ENCODE results near the gene SLCO3A1. TPM values are rescaled to one million over a fixed set of nuclear protein-coding genes. Genes with fewer than 3 reads are reported as not detected.
A peak's percentile ranks its signal among the peaks of the same experiment; 100 is the strongest.

Gene SLCO3A1
- total and polyA plus RNA-seq, 2 of the 8 experiments (the other 6 are each of a cell fraction or from before 2014, with no cell fraction given) = 15.1 to 20.4 TPM

DNA sequence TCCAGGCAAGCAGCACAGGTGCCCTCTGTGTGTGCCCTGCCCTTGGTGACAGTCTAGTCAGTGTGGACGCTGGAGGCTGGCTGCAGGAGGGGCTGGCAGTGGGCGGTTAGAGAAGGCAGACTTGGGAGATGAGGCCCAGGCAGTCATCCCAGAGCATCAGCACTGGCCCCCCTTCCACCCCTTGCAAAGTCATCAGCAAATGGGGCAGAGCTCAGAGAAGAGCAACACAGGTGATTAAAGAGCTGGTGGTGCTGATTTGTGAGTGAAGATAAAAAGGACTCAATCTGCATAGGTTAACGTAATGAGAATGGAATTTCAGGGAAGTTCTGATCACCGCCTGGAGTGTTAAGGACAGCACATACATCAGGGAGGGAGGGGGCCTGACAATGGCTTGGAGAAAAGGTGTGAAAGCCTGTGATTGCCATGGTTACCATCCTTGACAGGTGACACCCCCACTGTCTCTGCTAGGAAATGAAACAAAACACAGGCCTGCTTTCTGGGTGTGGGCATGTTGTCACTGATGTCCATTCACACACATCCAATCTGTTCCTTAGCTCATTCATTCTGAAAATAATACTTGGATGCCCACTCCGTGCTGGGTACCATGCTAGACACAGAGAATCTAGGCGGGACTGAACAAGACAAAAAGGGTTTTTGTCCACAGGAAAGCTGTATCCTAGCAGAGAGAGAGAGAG lies 270.6 kb downstream of the SLCO3A1 start:
- Histone ChIP-seq H3K79me1 (ENCODE audit: low read depth, low read length) (no peaks in the 10 kb centered on the region), H2BK120ac (replicated peaks; ENCODE audit: low read depth, low read length) (no peak overlapping the region), H2BK12ac (ENCODE audit: low read depth, low read length) (peak overlapping the region; percentile 85; the same call in 1 of the 2 replicates), H3K56ac (replicated peaks; ENCODE audit: insufficient read length, low read depth, low read length) (no peak overlapping the region), H3K9ac (replicated peaks in 1 of 4; ENCODE audit: extremely low read depth in 1 of 4, low read depth in 3 of 4, low read length in 3 of 4) (no peak overlapping the region), H3K27me3 (replicated peaks in 1 of 4; ENCODE audit: control insufficient read depth in 3 of 4, extremely low read depth in 1 of 4, insufficient read depth in 3 of 4, low read length in 3 of 4) (no peaks in the 10 kb centered on the region), H3K9me3 (ENCODE audit: insufficient read depth in 2 of 2, low read depth in 1 of 2, low read length in 1 of 2) (peaks cover 8 to 10% of the 10 kb centered on the region in 2 experiments), H3K36me3 (ENCODE audit: control insufficient read depth in 2 of 4, insufficient read depth in 4 of 4, low read length in 3 of 4) (peaks cover 0 to 16% (median 0%) of the 10 kb centered on the region in 4 experiments; a peak in 2 of 8 replicates), H4K5ac (ENCODE audit: insufficient read length, low read depth, low read length) (no peak overlapping the region), H2BK5ac (ENCODE audit: low read depth, low read length) (peak overlapping the region; percentile 21; the same call in 1 of the 2 replicates), H3K18ac (ENCODE audit: extremely low read depth, low read length) (no peak overlapping the region), H3K4me1 (replicated peaks in 1 of 4; ENCODE audit: control insufficient read depth in 3 of 4, insufficient read depth in 4 of 4, low read length in 3 of 4) (peaks cover 6 to 17% (median 11%) of the 10 kb centered on the region in 4 experiments), H3K79me2 (ENCODE audit: control insufficient read depth in 1 of 2, insufficient read depth in 2 of 2, low read length in 2 of 2) (no peaks in the 10 kb centered on the region), H3K4me2 (ENCODE audit: insufficient read depth in 1 of 2, low read depth in 2 of 2, low read length in 2 of 2) (peak overlapping the region; percentile 2 to 43; a peak in 3 of 4 replicates), H4K91ac (replicated peaks; ENCODE audit: insufficient read length, low read length) (peak overlapping the region; percentile 13), H4K20me1 (replicated peaks in 1 of 2; ENCODE audit: control insufficient read depth in 1 of 2, insufficient read depth in 2 of 2, low read length in 2 of 2) (no peaks in the 10 kb centered on the region), H4K8ac (ENCODE audit: extremely low read depth, insufficient read depth, low read length) (no peak overlapping the region), H3K23me2 (ENCODE audit: low read depth, low read length) (no peaks in the 10 kb centered on the region), H2AFZ (ENCODE audit: low read length) (no peak overlapping the region), H3K4me3 (ENCODE audit: extremely low read depth in 1 of 4, insufficient read depth in 2 of 4, low read depth in 3 of 4, low read length in 4 of 4) (no peak overlapping the region), H3K23ac (ENCODE audit: insufficient read length) (no peak overlapping the region), H2AK5ac (ENCODE audit: low read depth, low read length) (no peak overlapping the region), H3K4ac (replicated peaks; ENCODE audit: insufficient read length, low read depth, low read length) (no peak overlapping the region), H2BK15ac (ENCODE audit: low read length) (peak overlapping the region; percentile 95; the same call in 1 of the 2 replicates), H3K14ac (ENCODE audit: insufficient read length) (no peak overlapping the region), H2BK20ac (ENCODE audit: low read length) (no peak overlapping the region; the same call in 1 of the 2 replicates), H3K27ac (ENCODE audit: low read depth, low read length) (no peak overlapping the region)
- CTCF ChIA-PET (ENCODE audit: partially characterized antibody) = interaction anchor here (0.8 to 2.9 kb wide), 8 partner anchors 9 to 202 kb away, joined by 3 to 11 read pairs (median 4); no protein-coding TSS in a partner anchor
- 50% methylated on average over 6 of the region's 6 CpGs; no CpG with 5 or more reads in 1 of the 2 experiments for WGBS, 2 experiments (ENCODE audit: extremely low coverage in 1 of 2, insufficient coverage in 1 of 2, insufficient read length in 1 of 2, insufficient replicate concordance in 2 of 2, low coverage in 1 of 2, low lambda C conversion rate in 2 of 2, missing lambda C conversion rate in 1 of 2)
- POLR2A ChIA-PET (ENCODE audit: partially characterized antibody) = interaction anchor here (0.7 to 1.8 kb wide), 5 partner anchors 10 to 594 kb away, joined by 3 to 5 read pairs (median 3); no protein-coding TSS in a partner anchor
- FAIRE-seq = peak; percentile 77
- peak in 1 of 2 experiments; percentile 56 for DNase-seq (ENCODE audit: low read depth in 1 of 2, low spot score in 2 of 2)
- TF ChIP-seq JUND (IDR thresholded peaks at IDR 0.05; ENCODE audit: low read length) (peak; percentile 75; the same call in 1 of the 2 replicates), CEBPB (IDR thresholded peaks at IDR 0.05; ENCODE audit: low read depth, low read length) (no peak), EP300 (IDR thresholded peaks at IDR 0.05; ENCODE audit: borderline replicate concordance in 1 of 2, low read depth in 2 of 2, low read length in 2 of 2) (peak in 1 of 2 experiments; percentile 15; a peak in 1 of 3 replicates), MAFK (IDR thresholded peaks at IDR 0.05; ENCODE audit: low read depth, low read length) (no peak), TCF12 (IDR thresholded peaks at IDR 0.05; ENCODE audit: low read depth, low read length) (0 out of 2 replicates have a peak, but pooled peaks have one; percentile 26), JUN (IDR thresholded peaks at IDR 0.05; ENCODE audit: low read depth, low read length) (peak; percentile 81), TEAD4 (IDR thresholded peaks at IDR 0.05; ENCODE audit: low read depth, low read length) (0 out of 2 replicates have a peak, but pooled peaks have one; percentile 27), HDAC2 (IDR thresholded peaks at IDR 0.05; ENCODE audit: borderline replicate concordance in 1 of 2, low read depth in 2 of 2, low read length in 2 of 2) (0 out of 4 replicates have a peak, but pooled peaks of 1 of the 2 experiments have one; percentile 44), NANOG (IDR thresholded peaks at IDR 0.05; ENCODE audit: insufficient read depth, low read depth, low read length, poor library complexity, severe bottlenecking) (peak; percentile 50), SIN3A (conservative IDR thresholded peaks at IDR 0.05 in 1 of 2, IDR thresholded peaks at IDR 0.05 in 1 of 2; ENCODE audit: low read depth in 1 of 2, low read length in 2 of 2) (peak in 1 of 2 experiments; percentile 59; a peak in 1 of 4 replicates)
